Umbilical cord (tissue), 2 donors: ENCODE data around the gene U2AF1L4. TPM values are rescaled to one million over a fixed set of nuclear protein-coding genes. Genes with fewer than 3 reads are reported as not detected.
A peak's percentile ranks its signal among the peaks of the same experiment; 100 is the strongest.

Source experiments
- DNase-seq: peaks from one replicate; pipeline ENCODE4 v3.0.0-alpha.2; 2015; ENCODE audit warnings: low spot score
- total RNA-seq: library from RNA; depleted of rRNA; stranded (reverse); fragments of >200 nt; gene quantifications from one replicate; pipeline ENCODE4 v1.2.3, GENCODE V29; 2014; ENCODE audit warnings: low replicate concordance; ENCODE audit not compliant: insufficient read depth

Gene U2AF1L4, protein sequence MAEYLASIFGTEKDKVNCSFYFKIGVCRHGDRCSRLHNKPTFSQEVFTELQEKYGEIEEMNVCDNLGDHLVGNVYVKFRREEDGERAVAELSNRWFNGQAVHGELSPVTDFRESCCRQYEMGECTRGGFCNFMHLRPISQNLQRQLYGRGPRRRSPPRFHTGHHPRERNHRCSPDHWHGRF
- total RNA-seq: not detected

DNA sequence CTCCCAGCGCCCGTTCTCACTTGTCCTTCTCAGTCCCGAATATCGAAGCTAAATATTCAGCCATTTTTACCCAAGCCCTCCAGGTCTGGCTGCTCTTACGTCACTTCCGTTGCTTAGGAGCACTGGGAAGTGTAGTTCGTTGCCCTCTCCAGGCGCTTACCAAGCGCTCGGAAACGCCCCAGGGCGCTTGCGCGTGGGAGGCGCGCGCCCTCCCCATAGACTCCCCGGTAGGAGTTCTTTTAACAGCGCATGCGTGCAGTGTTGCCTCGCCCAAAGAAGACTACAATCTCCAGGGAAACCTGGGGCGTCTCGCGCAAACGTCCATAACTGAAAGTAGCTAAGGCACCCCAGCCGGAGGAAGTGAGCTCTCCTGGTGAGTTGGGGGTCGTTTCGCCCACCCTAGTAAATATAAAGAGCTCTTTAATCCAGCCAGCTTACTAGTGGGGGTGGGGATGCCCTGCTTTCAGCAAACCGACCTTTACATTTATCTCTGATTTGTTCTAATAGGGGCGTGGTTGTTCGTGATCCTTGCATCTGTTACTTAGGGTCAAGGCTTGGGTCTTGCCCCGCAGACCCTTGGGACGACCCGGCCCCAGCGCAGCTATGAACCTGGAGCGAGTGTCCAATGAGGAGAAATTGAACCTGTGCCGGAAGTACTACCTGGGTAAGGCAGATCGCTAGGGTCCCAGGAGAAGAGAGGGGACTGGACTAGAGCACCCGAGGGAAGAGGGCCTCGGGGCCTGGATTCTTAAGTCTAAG, at the start of gene U2AF1L4, which contains the start of gene PSENEN:
TSS of gene U2AF1L4 (minus strand) at position 91 of the 759 bp plus-strand sequence. CDS start at position 64, 27 bp downstream.
TSS of gene PSENEN (plus strand) at position 324 of the 759 bp plus-strand sequence. CDS start at position 604, 280 bp downstream.
- peak; percentile 100 for DNase-seq

GRCh38 chr19:35793381-35794165, 48.4 kb upstream of the U2AF1L4 start:
- no peak for DNase-seq

DNA sequence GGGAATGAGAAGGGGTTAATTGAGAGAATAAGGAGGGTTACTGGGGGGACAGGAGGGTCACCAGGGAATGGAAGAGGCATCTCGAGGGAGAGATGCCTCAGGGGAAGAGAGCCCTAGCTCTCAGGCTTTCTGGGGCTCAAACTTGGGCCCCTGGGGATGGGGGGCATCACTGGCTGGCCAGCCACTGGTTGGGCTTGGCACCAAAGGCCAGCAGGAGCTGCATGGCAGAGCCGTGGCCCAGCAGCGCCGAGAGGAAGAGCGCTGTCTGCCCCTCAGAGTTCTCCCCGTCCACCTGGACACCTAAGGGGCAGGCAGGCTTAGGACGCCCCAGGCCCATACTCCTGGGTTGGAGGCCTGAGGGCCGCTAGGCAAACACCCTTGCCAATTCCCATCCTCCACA, 47.7 kb upstream of the U2AF1L4 start:
- no peak for DNase-seq

GRCh38 chr19:35792312-35792711, 47.1 kb upstream of the U2AF1L4 start:
- no peak for DNase-seq

GRCh38 chr19:35791814-35792279, 46.6 kb upstream of the U2AF1L4 start:
- DNase-seq: no peak

GRCh38 chr19:35790981-35791813, 46.0 kb upstream of the U2AF1L4 start:
- DNase-seq: no peak

- no peak for DNase-seq
Observed at GRCh38 chr19:35789978-35790944, 45.0 kb upstream of the U2AF1L4 start.

- no peak for DNase-seq
Observed at GRCh38 chr19:35789195-35789977, 44.2 kb upstream of the U2AF1L4 start.

- DNase-seq: no peak
Observed at GRCh38 chr19:35788205-35788960, 43.2 kb upstream of the U2AF1L4 start.

GRCh38 chr19:35787227-35787799, 42.1 kb upstream of the U2AF1L4 start:
- DNase-seq: no peak

DNA sequence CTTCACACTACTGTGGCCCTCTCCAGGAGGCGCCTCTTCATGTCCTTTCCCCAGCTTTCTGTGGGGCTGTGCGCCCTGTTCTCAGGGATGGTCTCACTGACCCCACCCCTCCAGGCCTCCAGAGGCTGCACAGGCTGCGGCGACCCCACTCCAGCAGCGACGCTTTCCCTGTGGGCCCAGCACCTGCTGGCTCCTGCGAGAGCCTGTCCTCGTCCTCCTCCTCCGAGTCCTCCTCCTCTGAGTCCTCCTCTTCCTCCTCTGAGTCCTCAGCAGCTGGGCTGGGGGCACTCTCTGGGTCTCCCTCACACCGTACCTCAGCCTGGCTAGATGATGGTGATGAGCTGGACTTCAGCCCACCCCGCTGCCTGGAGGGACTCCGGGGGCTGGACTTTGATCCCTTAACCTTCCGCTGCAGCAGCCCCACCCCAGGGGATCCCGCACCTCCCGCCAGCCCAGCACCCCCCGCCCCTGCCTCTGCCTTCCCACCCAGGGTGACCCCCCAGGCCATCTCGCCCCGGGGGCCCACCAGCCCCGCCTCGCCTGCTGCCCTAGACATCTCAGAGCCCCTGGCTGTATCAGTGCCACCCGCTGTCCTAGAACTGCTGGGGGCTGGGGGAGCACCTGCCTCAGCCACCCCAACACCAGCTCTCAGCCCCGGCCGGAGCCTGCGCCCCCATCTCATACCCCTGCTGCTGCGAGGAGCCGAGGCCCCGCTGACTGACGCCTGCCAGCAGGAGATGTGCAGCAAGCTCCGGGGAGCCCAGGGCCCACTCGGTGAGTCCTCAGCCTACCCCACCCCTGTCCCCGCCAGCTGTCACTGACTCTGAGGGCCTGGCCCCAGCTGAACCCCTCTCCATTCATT, 41.3 kb upstream of the U2AF1L4 start:
- no peak for DNase-seq

GRCh38 chr19:35785339-35785627, 40.1 kb upstream of the U2AF1L4 start:
- no peak for DNase-seq

GRCh38 chr19:35784503-35785338, 39.5 kb upstream of the U2AF1L4 start:
- DNase-seq: no peak

- DNase-seq: no peak
Observed at GRCh38 chr19:35783469-35784434, 38.5 kb upstream of the U2AF1L4 start.

- no peak for DNase-seq
Observed at GRCh38 chr19:35782589-35782988, 37.4 kb upstream of the U2AF1L4 start.
